Cardiac fibroblast (primary cell): ENCODE results near the gene KRT4.

ENCODE experiments used
- DNase-seq, 2 donors: peaks; one replicate each; pipeline versions ENCODE4 v3.0.0 to v3.0.0-alpha.2; 2010; ENCODE audit warnings: low read depth in 2 of 2
- H3K4me3 ChIP-seq, 2 donors: replicated peaks in 1 of 2; 1 replicate in 1 of 2; 2 replicates in 1 of 2; pipeline ENCODE4 v1.5.1; 2011; ENCODE audit warnings: low read depth in 2 of 2, low read length in 2 of 2, mild to moderate bottlenecking in 2 of 2, moderate library complexity in 1 of 2
- CTCF ChIP-seq: IDR thresholded peaks from one replicate; pipeline ENCODE4 v1.5.1; 2011; ENCODE audit warnings: low read depth, mild to moderate bottlenecking, low read length, inconsistent platforms

The KRT4 gene

GRCh38 chr12:52817699-52818238 is 3.9 kb upstream of the KRT4 start:
- no peak for TF ChIP-seq CTCF
- no peak for DNase-seq

GRCh38 chr12:52817003-52817698 is 3.2 kb upstream of the KRT4 start:
- TF ChIP-seq CTCF, result no peak
- no peak overlapping the region for H3K4me3 ChIP-seq
- DNase-seq, result no peak

More at GRCh38 chr12:52817699-52818238, 3.9 kb upstream of the KRT4 start:
- no peak overlapping the region for H3K4me3 ChIP-seq

- H3K4me3 ChIP-seq, result no peak overlapping the region
- no peak for TF ChIP-seq CTCF
- no peak for DNase-seq
These were observed 2.0 kb upstream of the KRT4 start for GRCh38 chr12:52815676-52816588.

GRCh38 chr12:52815161-52815560 is 1.2 kb upstream of the KRT4 start:
- no peak for DNase-seq
- H3K4me3 ChIP-seq, result no peak overlapping the region
- TF ChIP-seq CTCF, result no peak

GRCh38 chr12:52814710-52815155 is 817 bp upstream of the KRT4 start:
- no peak overlapping the region for H3K4me3 ChIP-seq
- no peak for DNase-seq
- TF ChIP-seq CTCF, result no peak

GRCh38 chr12:52813203-52813819 is 605 bp downstream of the KRT4 start:
- DNase-seq, result no peak
- H3K4me3 ChIP-seq, result no peak overlapping the region
- TF ChIP-seq CTCF, result no peak
